WTC11 (cell line): ENCODE results near the gene HOMER3. TPM values are rescaled to one million over a fixed set of nuclear protein-coding genes. Genes with fewer than 3 reads are reported as not detected.
A peak's percentile ranks its signal among the peaks of the same experiment; 100 is the strongest.
"Not testable (repeated sequence)": the region's sequence is repeated elsewhere in the genome, so short reads cannot be mapped to it uniquely, and the experiment has no call there.

Experiments
- ATAC-seq: fragments of 200-7000 bp; cut with Tn5 transposase; 2 replicates; pipeline ENCODE4 v1.10.0; 2021; ENCODE audit warnings: mild to moderate bottlenecking, moderate library complexity
- CTCF ChIA-PET: fragments of 300-600 bp; sonication (Branson Sonifier 250); formaldehyde crosslinking; loops from one replicate; lab custom pipeline; 2021; ENCODE audit warnings: antibody characterized with exemption; lab: Charles Lee
- POLR2A ChIA-PET: fragments of 350-600 bp; sonication (Branson Sonifier 250); formaldehyde crosslinking; loops from one replicate; lab custom pipeline; 2021; ENCODE audit warnings: antibody characterized with exemption; lab: Charles Lee
- DNase-seq: peaks from one replicate; pipeline ENCODE4 v3.0.0; 2021; ENCODE audit warnings: low spot score
- H3K27ac Mint-ChIP-seq: 2 replicates; pipeline ENCODE4 v1.8.0; 2021; ENCODE audit warnings: mixed read lengths
- H3K27me3 Mint-ChIP-seq: 2 replicates; pipeline ENCODE4 v1.8.0; 2021; ENCODE audit warnings: low read depth, mild to moderate bottlenecking, moderate library complexity, mixed read lengths
- H3K36me3 Mint-ChIP-seq: 2 replicates; pipeline ENCODE4 v1.8.0; 2021; ENCODE audit warnings: mixed read lengths
- H3K4me1 Mint-ChIP-seq: 2 replicates; pipeline ENCODE4 v1.8.0; 2022; ENCODE audit warnings: mixed read lengths
- H3K4me3 Mint-ChIP-seq: 2 replicates; pipeline ENCODE4 v1.8.0; 2021; ENCODE audit warnings: mild to moderate bottlenecking, moderate library complexity, mixed read lengths
- H3K9me3 Mint-ChIP-seq: 2 replicates; pipeline ENCODE4 v1.8.0; 2021; ENCODE audit warnings: mixed read lengths
- AFF4 ChIP-seq: sonication (generic); formaldehyde crosslinking; IDR thresholded peaks from 2 replicates; pipeline ENCODE4 v1.8.1; 2023; ENCODE audit warnings: mild to moderate bottlenecking, missing genetic modification reagents, borderline replicate concordance
- ATF1 ChIP-seq: sonication (generic); formaldehyde crosslinking; IDR thresholded peaks from 2 replicates; pipeline ENCODE4 v1.8.1; 2023; ENCODE audit warnings: mild to moderate bottlenecking, moderate library complexity, missing genetic modification reagents
- CBFB ChIP-seq: sonication (generic); formaldehyde crosslinking; IDR thresholded peaks from 2 replicates; pipeline ENCODE4 v1.8.1; 2022; ENCODE audit warnings: mild to moderate bottlenecking, low read depth, missing genetic modification reagents
- CREM ChIP-seq: sonication (generic); formaldehyde crosslinking; IDR thresholded peaks from 2 replicates; pipeline ENCODE4 v1.8.1; 2022; ENCODE audit warnings: mild to moderate bottlenecking, missing genetic modification reagents, moderate library complexity
- MAX ChIP-seq: sonication (generic); formaldehyde crosslinking; IDR thresholded peaks from 2 replicates; pipeline ENCODE4 v1.8.0; 2022; ENCODE audit warnings: mild to moderate bottlenecking, missing genetic modification reagents
- NFATC4 ChIP-seq: fragments of 250-450 bp; sonication (Bioruptor Pico); IDR thresholded peaks from 2 replicates; pipeline ENCODE4 v1.9.0; 2021; ENCODE audit warnings: mild to moderate bottlenecking
- NR3C1 ChIP-seq: sonication (generic); formaldehyde crosslinking; conservative IDR thresholded peaks from 2 replicates; pipeline ENCODE4 v1.8.1; 2023; ENCODE audit warnings: low read depth, mild to moderate bottlenecking, missing genetic modification reagents
- PRRX2 ChIP-seq: fragments of 250-450 bp; sonication (Bioruptor Pico); IDR thresholded peaks from 2 replicates; pipeline ENCODE4 v1.8.0; 2021; ENCODE audit warnings: mild to moderate bottlenecking
- RORB ChIP-seq: fragments of 250-450 bp; sonication (Bioruptor Pico); IDR thresholded peaks from 2 replicates; pipeline ENCODE4 v1.9.0; 2021; ENCODE audit warnings: mild to moderate bottlenecking
- TCF7 ChIP-seq: sonication (generic); formaldehyde crosslinking; IDR thresholded peaks from 2 replicates; pipeline ENCODE4 v1.8.0; 2022; ENCODE audit warnings: mild to moderate bottlenecking, low read depth, missing genetic modification reagents, moderate library complexity
- TEAD1 ChIP-seq: sonication (generic); formaldehyde crosslinking; IDR thresholded peaks from 2 replicates; pipeline ENCODE4 v1.8.0; 2022; ENCODE audit warnings: mild to moderate bottlenecking, missing genetic modification reagents
- TP53 ChIP-seq: sonication (generic); formaldehyde crosslinking; IDR thresholded peaks from 2 replicates; pipeline ENCODE4 v1.8.1; 2023; ENCODE audit warnings: mild to moderate bottlenecking, missing genetic modification reagents
- USF1 ChIP-seq: sonication (generic); formaldehyde crosslinking; IDR thresholded peaks from 2 replicates; pipeline ENCODE4 v1.8.0; 2022; ENCODE audit warnings: mild to moderate bottlenecking, missing genetic modification reagents
- ZNF281 ChIP-seq: sonication (generic); formaldehyde crosslinking; IDR thresholded peaks from 2 replicates; pipeline ENCODE4 v1.8.0; 2023; ENCODE audit warnings: mild to moderate bottlenecking, missing genetic modification reagents
- ZNF671 ChIP-seq: fragments of 250-450 bp; sonication (Bioruptor Pico); IDR thresholded peaks from 2 replicates; pipeline ENCODE4 v1.8.0; 2021; ENCODE audit warnings: mild to moderate bottlenecking
- total RNA-seq: library from RNA; stranded (reverse); gene quantifications from 3 replicates; pipeline ENCODE4 v1.2.3, GENCODE V29; 2021

HOMER3 gene
- total RNA-seq, 1 experiment from 2014 or later: 28.2 TPM

GRCh38 chr19:18919086-18919899, 21.7 kb downstream of the HOMER3 start, which contains the start of the genes COPE and DDX49 (continued):
- no peak for TF ChIP-seq ZNF671 (CRISPR knock-in tag)
- no peak for TF ChIP-seq TCF7 (CRISPR knock-in tag)
- TF ChIP-seq MAX (CRISPR knock-in tag): peak; percentile 78
- TF ChIP-seq, all 79 proteins: peak for 12

- POLR2A ChIA-PET, H3K27me3 Mint-ChIP-seq, DNase-seq, H3K9me3 Mint-ChIP-seq, CTCF ChIA-PET, ATAC-seq, H3K4me1 Mint-ChIP-seq, H3K27ac Mint-ChIP-seq: not testable (repeated sequence)
- peaks cover 14% of the 10 kb centered on the region for H3K36me3 Mint-ChIP-seq
- peak overlapping the region; percentile 99 for H3K4me3 Mint-ChIP-seq
Measured at GRCh38 chr19:18917593-18917992, 23.4 kb downstream of the HOMER3 start.

- no peaks in the 10 kb centered on the region for H3K9me3 Mint-ChIP-seq
- peak; percentile 14 for ATAC-seq
- H3K27me3 Mint-ChIP-seq: no peaks in the 10 kb centered on the region; the same call in 1 of the 2 replicates
- peak; percentile 66 for DNase-seq
- no peak overlapping the region for H3K27ac Mint-ChIP-seq
- ChIA-PET CTCF (interaction anchor here (0.5 to 2.0 kb wide), 15 partner anchors 8 to 458 kb away, joined by 3 to 14 read pairs (median 3); partner anchors contain the start of gene CERS1), POLR2A (interaction anchor here (0.6 kb wide), 1 partner anchor 382 kb away, joined by 4 read pairs; no protein-coding TSS in a partner anchor)
- peaks cover 14% of the 10 kb centered on the region for H3K36me3 Mint-ChIP-seq
- TF ChIP-seq NFATC4 (CRISPR knock-in tag): no peak
- TF ChIP-seq CBFB (CRISPR knock-in tag): no peak
- TF ChIP-seq TEAD1 (CRISPR knock-in tag): no peak
- TF ChIP-seq ZNF281 (CRISPR knock-in tag): no peak
- no peak for TF ChIP-seq PRRX2 (CRISPR knock-in tag)
- TF ChIP-seq TP53 (CRISPR knock-in tag): no peak
- TF ChIP-seq USF1: no peak
- no peak for TF ChIP-seq CREM (CRISPR knock-in tag)
- TF ChIP-seq RORB (CRISPR knock-in tag): no peak
- no peak for TF ChIP-seq ATF1
- no peak for TF ChIP-seq ZNF671 (CRISPR knock-in tag)
- TF ChIP-seq NR3C1 (CRISPR knock-in tag): no peak
- TF ChIP-seq AFF4 (CRISPR knock-in tag): no peak
- peak overlapping the region; percentile 40; the same call in 1 of the 2 replicates for H3K4me3 Mint-ChIP-seq
- peaks cover 10% of the 10 kb centered on the region for H3K4me1 Mint-ChIP-seq
Measured at GRCh38 chr19:18915639-18916038, 25.4 kb downstream of the HOMER3 start.
